Peyer's patch (tissue), 4 donors: ENCODE results near the gene PYCARD.

ENCODE experiments used
- CTCF ChIP-seq, 6 experiments: fragments of 450-650 bp in 4 of 6; fragments of 200-600 bp in 2 of 6; sonication (generic) in 1 of 6; IDR thresholded peaks; one replicate each; pipeline ENCODE4 v1.5.1; 2017 to 2019; ENCODE audit warnings: antibody characterized with exemption in 6 of 6, mild to moderate bottlenecking in 3 of 6, moderate library complexity in 1 of 6
- POLR2A ChIP-seq, 2 donors: fragments of 450-650 bp; IDR thresholded peaks; one replicate each; pipeline ENCODE4 v1.5.1; 2017; ENCODE audit warnings: antibody characterized with exemption in 2 of 2, mild to moderate bottlenecking in 2 of 2, moderate library complexity in 2 of 2

- TF ChIP-seq POLR2A (IDR thresholded peaks at IDR 0.05), result no peak
- no peak for TF ChIP-seq CTCF (IDR thresholded peaks at IDR 0.05)
These were observed 9.5 kb downstream of the PYCARD start for GRCh38 chr16:31192856-31193642.
